Testis (tissue), 2 donors: ENCODE data around the gene CRYM.

Experiments
- POLR2A ChIP-seq: fragments of 450-650 bp; IDR thresholded peaks from one replicate; pipeline ENCODE4 v1.6.1; 2017; ENCODE audit warnings: antibody characterized with exemption, mild to moderate bottlenecking, moderate library complexity
- TF ChIP-seq, protein P1 (sequence below), 3 experiments: fragments of 450-650 bp in 2 of 3; fragments of 200-600 bp in 1 of 3; sonication (generic) in 1 of 3; IDR thresholded peaks; one replicate each; pipeline ENCODE4 v1.5.1; 2016 to 2019; ENCODE audit warnings: antibody characterized with exemption in 3 of 3, mild to moderate bottlenecking in 2 of 3, moderate library complexity in 1 of 3

GRCh38 chr16:21233521-21234150 lies 44.5 kb downstream of the CRYM start, which contains the start of gene ANKS4B:
- no peak for TF ChIP-seq POLR2A
- TF ChIP-seq, protein P1, sequence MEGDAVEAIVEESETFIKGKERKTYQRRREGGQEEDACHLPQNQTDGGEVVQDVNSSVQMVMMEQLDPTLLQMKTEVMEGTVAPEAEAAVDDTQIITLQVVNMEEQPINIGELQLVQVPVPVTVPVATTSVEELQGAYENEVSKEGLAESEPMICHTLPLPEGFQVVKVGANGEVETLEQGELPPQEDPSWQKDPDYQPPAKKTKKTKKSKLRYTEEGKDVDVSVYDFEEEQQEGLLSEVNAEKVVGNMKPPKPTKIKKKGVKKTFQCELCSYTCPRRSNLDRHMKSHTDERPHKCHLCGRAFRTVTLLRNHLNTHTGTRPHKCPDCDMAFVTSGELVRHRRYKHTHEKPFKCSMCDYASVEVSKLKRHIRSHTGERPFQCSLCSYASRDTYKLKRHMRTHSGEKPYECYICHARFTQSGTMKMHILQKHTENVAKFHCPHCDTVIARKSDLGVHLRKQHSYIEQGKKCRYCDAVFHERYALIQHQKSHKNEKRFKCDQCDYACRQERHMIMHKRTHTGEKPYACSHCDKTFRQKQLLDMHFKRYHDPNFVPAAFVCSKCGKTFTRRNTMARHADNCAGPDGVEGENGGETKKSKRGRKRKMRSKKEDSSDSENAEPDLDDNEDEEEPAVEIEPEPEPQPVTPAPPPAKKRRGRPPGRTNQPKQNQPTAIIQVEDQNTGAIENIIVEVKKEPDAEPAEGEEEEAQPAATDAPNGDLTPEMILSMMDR (IDR thresholded peaks at IDR 0.05), result no peak
